Measurements from ENCODE around the gene SERBP1.
"Not testable (repeated sequence)": the region's sequence is repeated elsewhere in the genome, so short reads cannot be mapped to it uniquely, and the experiment has no call there.

The SERBP1 gene

DNA sequence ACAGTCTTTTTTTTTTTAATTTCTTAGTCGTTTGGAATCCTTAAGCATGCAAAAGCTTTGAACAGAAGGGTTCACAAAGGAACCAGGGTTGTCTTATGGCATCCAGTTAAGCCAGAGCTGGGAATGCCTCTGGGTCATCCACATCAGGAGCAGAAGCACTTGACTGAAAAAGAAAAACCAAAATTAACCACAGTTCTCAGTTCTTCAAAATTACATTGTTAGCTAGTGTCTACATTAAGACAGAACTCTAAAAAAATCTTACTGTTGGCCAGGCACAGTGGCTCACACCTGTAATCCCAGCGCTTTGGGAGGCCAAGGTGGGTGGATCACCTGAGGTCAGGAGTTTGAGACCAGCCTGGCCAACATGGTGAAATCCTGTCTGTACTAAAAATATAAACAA is 17.1 kb downstream of the SERBP1 start:
- not testable (repeated sequence) for FAIRE-seq; DNase-seq (ENCODE audit: insufficient read length, low spot score)

DNA sequence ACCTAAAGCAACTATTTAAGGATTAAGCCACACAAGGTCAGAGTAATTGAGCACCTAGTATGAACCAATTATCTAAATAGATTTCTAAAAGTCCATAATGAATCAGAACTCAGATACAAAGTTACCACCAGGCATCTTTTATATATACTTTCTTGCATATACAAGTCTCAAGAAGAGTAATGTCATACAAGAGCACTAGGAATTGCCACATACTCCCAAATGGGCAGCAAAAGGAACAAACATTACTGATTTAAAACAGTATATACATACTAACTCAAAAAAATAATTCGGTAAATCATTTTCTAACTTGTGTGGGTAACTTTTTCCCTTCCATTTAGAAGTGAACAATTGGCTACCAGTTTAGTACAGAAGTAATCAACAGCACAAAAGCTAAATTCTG is 22.1 kb downstream of the SERBP1 start:
- no peak for FAIRE-seq

DNA sequence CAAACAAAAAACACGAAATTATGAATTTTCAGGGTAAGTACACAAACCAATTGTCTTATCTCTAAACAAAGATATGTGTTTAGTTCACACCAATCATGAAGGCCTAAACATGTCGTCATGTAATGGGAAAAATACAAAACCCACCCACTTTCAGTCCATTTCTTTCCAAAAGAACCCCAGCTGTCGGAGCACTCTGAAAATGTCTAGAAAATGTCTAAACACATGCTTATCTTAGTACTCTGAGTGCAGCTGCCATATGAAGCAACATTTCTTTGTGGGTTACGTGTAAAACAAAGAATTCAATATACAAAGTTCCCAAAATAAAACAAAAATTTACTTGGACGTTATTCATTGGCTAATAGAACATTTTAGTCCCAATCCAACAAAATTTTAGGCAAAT is 22.7 kb downstream of the SERBP1 start:
- no peak for FAIRE-seq
- DNase-seq (ENCODE audit: insufficient read length, low spot score): no peak

More for the DNA sequence above, 22.1 kb downstream of the SERBP1 start:
- DNase-seq (ENCODE audit: insufficient read length, low spot score): no peak

DNA sequence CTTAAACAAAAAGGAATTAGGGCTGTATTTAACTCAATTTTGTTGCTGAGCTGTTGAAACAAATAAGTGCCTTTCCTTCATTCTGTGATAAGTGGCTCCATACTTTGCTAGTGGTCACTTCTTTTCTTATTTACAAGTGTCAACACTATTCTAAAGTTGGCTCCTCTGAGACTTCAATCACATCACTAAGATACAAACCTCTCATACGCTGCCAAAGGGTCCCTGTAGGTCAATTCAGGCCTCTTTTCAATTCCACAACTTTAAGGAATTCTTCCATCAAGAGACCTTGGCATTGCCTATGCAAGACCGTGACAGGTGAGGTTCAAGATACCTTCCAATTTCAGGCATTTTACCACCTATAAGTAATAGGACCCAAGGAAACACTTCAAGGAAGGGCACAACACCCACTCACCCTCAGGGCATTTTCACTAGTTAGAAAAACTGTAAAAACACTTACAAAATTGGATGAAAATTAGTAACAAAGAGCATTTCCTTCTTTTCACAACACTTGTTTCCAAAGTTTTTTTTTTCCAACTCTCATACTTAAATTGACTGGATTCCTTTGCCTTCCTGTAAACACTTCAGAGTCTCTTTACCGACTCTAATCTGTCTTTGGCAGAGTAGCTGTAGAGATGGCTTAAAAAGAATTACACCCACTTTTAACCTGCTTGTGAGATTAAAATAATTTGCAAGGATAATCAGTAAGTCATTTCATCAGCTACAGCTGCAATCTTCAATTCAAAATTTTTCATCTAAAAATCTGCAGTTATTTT is 24.5 kb downstream of the SERBP1 start:
- FAIRE-seq (no peak), DNase-seq (ENCODE audit: insufficient read length, low spot score) (no peak)

DNA sequence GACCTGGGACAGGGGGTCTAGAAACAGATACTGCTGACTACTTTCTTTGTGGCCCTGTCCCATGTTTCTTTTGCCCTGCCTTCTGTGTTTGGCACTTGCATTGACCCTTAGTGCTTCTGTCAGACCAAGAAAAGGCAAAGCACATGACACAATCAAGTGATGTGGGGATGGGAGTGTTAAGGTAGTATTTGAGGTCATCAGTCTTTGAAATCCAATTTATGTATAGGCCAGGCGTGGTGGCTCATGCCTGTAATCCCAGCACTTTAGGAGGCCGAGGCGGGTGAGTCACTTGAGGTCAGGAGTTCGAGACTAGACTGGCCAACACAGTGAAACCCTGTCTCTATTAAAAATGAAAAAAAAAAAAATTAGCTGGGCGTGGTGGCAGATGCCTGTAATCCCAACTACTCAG is 26.0 kb downstream of the SERBP1 start:
- FAIRE-seq (no peak), DNase-seq (ENCODE audit: insufficient read length, low spot score) (no peak)

DNA sequence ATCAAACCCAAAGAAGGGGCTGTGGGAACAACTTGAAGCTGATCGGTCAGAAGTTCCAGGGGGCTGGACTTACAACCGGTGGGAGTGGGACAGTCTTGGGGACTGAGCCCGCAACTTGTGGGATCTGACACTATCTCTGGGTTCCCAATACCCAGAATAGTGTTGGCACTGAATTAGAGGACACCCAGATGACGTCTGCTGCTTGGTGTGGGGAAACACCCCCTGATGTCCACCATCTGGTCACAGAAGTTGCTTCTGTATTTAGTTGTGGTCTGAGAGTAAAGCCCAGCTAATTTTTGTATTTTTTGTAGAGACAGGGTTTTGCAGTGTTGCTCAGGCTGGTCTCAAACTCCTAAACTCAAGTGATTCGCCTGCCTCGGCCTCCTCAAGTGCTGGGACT is 28.8 kb downstream of the SERBP1 start:
- no peak for DNase-seq (ENCODE audit: insufficient read length, low spot score)
- FAIRE-seq: no peak

DNA sequence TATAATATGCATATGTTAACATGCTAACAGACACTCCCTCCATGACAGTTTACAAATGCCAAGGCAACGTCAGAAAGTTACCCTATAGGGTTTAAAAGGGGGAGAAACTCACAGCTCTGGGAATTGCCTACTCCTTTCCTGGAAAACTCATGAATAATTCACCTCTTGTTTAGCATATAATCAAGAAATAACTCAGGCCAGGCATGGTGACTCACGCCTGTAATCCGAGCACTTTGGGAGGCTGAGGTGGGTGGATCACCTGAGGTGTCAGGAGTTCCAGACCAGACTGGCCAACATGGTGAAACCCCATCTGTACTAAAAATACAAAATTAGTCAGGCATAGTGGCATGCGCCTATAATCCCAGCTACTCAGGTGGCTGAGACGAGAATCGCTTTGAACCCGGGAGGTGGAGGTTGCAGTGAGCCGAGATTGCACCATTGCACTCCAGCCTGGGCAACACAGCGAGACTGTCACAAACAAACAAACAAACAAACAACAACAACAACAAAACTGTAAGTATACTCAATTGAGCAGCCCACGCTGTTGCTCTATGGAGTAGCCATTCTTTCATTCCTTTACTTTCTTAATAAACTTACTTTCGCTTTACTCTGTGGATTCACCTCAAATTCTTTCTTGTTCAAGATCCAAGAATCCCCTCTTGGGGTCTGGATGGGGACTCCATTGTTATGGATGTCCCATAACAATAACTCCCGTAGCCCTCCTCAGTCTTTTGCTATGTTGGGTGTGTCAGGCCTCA is 30.0 kb downstream of the SERBP1 start:
- not testable (repeated sequence) for FAIRE-seq; DNase-seq (ENCODE audit: insufficient read length, low spot score)

DNA sequence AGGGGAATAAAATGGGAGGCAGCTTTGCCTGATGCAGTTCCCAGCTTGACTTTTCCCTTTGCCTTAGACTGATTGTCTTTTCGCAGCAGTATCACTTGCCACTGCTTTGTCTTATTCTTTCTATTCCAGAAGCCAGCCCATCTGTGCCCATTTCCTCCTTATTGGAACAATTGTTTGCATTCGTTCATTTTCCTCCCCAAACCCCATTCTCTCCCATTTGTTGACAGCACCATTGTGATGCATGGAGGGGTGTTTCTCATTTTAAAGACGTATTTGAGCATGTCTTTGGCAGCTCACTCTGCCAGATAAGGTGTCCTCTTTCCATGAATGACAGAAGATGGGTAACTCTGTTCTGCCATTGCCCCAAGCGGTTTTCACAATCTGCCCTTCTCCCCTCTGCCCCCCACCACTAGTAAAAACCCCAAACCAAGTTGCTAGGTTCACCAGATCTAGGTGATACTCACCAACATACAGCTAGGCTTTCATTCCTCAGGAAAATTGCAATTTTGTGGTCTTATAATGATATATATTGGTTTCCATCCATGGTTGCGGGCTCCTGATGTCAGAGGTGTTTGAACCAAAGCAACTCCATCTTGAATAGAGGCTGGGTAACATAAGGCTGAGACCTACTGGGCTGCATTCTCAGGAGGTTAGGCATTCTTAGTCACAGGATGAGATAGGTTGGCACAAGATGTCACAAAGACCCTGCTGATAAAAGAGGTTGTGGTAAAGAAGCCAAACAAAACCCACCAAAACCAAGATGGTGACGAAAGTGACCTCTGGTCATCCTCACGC is 30.8 kb downstream of the SERBP1 start:
- FAIRE-seq (no peak), DNase-seq (ENCODE audit: insufficient read length, low spot score) (no peak)

DNA sequence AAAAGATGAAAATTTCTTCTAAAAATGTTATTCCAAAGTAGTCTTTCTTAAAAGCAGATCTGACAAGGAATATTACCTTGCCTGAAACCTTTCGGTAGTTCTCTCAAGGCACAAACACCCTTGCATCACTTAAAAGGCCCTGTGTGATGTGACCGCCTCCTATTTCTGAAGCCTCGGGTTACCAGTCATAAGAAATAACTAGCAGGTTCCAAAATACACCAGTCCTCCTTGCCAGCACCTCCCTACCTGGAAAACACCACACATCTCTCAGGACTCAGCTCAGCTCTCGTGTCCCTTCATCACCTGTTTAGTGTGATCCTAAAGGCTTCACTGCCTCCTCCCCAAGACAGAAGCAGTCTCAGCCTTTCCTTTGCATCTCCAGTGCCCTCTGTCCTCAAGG is 35.7 kb downstream of the SERBP1 start:
- FAIRE-seq: no peak
- no peak for DNase-seq (ENCODE audit: insufficient read length, low spot score)

DNA sequence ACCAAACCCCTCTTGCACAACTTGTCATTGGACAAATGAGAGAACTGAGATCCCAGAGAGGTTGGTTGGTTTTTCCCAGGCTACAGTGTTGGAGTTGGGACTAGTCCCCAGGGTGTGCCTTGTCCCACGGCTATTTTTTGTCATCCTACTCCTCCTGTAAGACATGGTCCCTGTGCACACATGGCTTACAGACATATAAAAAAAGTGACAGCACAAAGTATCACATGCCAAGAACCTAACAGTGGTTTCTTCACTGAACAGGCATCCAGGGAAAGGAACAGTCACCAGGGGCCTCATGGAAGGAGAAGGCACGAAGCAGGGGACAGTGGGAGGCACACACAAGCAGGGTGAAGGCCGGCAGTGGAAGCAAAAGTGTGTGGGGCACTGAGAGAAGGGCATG is 36.5 kb downstream of the SERBP1 start:
- no peak for DNase-seq (ENCODE audit: insufficient read length, low spot score)
- FAIRE-seq: no peak

DNA sequence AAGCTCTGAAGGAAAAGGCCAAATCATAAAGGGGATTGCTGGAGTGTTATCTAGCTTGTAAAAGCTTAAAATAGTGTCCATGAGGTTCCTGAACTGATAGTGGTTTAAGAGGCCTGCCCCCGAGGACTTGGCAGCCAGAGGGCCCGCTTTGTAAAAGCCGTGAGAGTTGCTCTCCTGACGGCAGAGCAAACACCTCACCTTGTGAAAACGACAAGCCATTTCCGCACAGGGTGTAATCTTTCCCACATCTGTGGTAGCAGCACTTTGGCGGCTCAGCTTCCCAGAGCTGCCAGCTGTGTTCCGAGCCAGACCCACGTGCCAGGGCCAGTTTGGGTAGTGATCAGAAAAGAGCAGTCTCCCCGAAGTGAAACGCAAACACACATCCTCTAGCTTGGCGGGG is 37.0 kb downstream of the SERBP1 start:
- FAIRE-seq (no peak), DNase-seq (ENCODE audit: insufficient read length, low spot score) (no peak)

DNA sequence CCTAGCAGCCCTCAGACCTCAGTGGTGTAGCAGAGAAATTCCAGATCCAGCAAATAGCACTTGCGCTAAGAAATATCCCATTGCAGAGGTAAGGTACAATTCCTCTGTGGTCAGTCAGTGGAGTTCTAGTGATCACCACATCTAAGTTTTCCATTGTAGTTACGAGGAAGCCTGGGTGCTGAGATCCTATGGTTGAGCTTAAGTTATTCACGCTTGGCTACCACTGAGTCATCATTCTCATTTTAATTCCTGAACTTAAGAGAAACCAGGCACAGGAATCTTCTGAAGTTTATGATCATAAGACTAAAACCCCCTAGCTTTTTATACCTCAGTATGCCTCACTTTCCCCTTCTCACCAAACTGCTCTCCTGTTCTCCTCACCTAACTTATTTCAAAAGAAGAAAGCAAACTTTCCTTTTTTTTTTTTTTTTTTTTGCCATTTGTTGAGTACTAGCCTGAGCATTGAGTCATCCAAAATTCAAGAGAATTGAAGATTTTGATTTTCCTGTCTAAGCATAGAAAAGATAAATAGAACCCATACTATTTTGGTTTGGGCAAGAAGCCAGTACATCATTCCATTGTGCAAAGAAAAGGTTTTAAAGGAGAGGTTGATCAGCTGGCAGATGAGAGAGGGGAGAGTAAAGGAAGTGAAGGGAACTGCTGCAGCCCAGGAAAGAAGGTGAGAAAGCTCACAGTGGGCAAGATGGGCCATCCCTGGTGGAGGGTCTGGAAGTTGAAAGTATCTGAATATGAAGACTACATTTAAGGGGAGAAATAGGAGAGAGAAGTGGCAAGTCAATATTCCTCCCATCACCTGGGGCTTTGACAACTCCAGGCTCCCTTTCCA is 39.9 kb downstream of the SERBP1 start:
- DNase-seq (ENCODE audit: insufficient read length, low spot score): no peak
- no peak for FAIRE-seq

DNA sequence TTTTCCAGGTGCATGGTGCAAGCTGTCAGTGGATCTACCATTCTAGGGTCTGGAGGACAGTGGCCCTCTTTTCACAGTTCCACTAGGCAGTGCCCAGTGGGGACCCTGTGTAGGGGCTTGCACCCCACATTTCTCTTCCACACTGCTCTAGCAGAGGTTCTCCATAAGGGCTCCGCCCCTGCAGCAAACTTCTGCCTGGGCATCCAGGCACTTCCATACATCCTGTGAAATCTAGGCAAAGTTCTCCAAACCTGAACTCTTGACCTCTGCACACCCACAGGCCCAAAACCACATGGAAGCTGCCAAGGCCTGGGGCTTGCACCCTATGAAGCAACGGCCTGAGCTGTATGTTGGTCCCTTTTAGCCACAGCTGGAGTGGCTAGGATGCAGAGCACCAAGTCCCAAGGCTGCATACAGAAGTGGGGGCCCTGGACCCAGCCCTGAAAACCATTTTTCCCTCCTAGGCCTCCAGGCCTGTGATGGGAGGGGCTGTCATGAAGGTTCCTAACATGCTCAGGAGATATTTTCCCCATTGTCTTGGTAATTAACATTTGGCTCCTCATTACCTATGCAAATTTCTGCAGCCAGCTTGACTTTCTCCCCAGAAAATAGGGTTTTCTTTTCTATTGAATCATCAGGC is 46.1 kb downstream of the SERBP1 start:
- DNase-seq (ENCODE audit: insufficient read length, low spot score) (no peak), FAIRE-seq (no peak)

DNA sequence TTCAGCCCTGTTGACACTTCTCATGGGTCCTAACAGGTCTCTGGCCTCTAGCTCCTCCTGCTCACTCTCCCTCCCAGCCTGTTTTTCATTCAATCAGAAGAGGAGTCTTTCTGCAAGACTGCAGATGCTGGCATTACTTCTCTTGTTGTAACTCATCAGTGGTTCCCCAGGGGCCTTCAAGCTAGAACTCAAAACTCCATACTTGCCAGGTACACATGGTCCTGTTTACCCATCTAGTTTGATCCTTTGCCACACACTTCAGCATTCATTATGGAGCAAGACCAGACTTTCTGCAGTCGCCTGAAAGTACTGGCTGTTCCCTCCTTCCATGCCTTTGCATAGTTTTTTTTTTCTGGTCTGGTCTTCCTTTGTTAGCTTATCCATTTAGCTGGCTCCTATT is 47.9 kb downstream of the SERBP1 start:
- no peak for FAIRE-seq
- DNase-seq (ENCODE audit: insufficient read length, low spot score): no peak

DNA sequence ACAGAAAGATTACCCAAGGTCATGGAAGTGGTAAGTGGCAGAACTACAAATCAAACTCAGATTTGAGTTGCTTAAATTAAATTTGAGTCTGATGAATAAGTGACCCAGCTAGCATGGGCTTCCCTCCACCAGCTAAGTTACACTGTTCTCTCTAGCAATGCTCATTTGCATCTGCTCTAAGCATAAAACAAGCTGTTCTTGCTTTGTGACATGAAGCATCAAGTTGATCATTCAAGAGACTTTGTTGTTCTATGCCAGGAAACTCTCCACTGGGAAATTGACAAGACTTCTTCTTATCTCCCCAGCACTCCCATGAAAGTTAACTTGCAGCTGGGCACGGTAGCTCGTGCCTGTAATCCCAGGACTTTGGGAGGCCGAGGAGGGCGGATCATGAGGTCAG is 49.0 kb downstream of the SERBP1 start:
- DNase-seq (ENCODE audit: insufficient read length, low spot score) (no peak), FAIRE-seq (no peak)

DNA sequence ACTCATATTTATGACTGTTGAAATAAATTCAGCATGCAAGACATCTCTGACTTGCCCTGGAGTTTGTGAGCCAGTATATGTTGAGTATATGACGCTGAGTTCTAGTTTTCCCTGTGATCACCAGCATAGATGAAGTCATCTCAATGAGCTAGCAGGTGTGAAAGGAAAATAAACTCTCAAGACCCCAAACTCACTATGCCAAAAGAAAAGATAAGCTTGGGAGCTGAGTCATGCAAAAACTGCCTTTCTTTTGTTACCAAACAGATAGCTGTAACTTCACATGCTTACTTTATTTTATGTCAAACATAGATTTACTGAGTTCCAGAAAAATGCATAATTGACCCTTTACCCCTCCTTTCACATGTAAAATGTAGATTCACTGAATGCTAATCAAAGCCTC is 52.9 kb downstream of the SERBP1 start:
- FAIRE-seq (no peak), DNase-seq (ENCODE audit: insufficient read length, low spot score) (no peak)

DNA sequence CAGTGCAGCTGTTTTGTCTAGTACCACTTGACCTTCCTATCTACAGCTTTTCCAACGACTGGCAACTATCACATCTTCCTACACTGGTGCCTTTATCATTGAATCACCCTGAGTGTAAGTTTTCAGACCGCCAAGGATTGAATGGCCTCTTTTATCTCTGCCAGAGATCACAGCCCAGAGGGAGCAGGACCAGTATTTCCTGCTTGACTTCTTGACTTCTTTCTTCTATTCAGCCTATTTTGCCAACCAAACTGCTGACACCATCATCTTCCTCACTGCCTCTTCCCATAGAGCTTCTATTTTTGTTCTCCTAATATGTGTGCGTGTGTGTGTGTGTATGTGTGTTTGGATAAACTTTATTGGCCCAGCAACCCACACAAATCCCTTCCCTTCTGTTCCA is 53.8 kb downstream of the SERBP1 start:
- FAIRE-seq (no peak), DNase-seq (ENCODE audit: insufficient read length, low spot score) (no peak)

DNA sequence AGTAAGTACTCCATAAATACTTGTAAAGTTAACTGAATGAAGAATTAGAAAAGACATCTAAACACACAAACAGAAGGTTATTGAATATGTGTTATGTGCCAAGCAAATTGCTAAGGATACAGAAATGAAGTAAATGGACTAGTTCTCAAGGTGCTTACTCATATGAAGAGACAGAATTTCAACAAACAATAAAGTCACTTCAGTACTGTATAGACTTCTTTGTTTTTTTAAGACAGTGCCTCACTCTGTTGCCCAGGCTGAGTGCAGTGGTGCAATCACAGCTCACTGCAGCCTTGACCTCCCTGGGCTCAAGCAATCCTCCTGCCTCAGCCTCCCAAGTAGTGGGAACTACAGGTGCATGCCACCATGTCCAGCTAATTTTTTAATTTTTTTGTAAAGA is 57.3 kb downstream of the SERBP1 start:
- no peak for FAIRE-seq
- no peak for DNase-seq (ENCODE audit: insufficient read length, low spot score)

DNA sequence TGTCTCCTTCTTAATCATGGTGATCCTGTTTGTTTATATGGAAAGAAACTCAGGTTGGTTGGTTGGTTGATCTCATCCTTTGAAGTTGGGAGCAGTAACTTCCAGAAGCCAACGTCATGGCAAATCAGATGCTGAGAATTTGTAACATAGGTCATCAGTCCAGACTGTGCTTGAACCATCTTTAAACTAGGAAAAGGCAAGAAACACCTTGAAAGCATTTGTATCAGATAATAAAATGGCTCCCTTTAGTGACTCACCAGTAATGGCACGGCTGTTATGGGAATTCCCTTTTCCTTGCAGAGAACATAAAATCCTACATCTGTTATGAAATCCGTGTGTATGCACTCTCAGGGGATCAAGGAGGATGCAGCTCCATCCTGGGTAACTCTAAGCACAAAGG is 58.1 kb downstream of the SERBP1 start:
- FAIRE-seq (no peak), DNase-seq (ENCODE audit: insufficient read length, low spot score) (no peak)

DNA sequence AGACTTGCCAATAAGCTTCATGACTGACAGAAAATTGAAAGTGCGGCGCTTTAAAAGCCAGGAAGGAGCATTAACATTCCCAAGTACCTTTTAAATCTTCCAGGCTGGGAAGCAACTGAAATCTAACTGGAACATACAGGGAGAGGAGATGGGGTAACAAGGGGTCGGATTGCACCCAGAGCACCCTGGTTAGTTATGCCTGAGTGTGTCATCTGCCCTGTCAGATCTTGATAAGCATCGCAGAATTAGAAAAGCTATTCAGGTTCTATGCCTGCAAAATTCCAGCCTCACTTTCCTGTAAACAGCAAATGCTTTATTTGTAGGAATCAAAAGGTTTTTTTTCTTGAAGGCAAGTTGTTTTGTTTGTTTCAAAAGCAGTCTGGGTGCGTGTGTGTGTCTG is 58.5 kb downstream of the SERBP1 start:
- DNase-seq (ENCODE audit: insufficient read length, low spot score) (no peak), FAIRE-seq (no peak)
